ENCODE data around the gene PIK3R1. TPM values are rescaled to one million over a fixed set of nuclear protein-coding genes. Genes with fewer than 3 reads are reported as not detected.

The PIK3R1 gene
- total RNA-seq, 3 donors from 2014 or later: 21.1 to 23.6 (median 22.5) TPM

DNA sequence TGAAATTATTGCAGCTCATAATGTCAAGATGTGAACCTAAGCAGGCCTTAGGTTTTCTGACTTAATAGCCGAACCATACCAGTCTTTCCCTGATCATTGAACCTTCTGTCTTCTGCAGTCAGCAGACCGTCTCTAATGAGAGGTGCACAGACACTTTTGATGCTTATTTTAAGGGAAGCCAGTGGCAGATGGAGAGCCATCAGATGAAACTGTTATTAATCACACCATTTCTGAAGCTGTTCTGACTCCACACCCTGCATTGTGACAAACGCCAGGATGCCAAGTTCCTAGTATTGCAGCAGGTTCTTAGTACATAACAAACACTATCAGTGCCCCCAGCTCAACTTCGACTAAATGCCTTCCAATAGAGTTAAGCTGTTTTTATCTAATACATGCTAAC lies 43.0 kb downstream of the PIK3R1 start:
- ATAC-seq (no peak), DNase-seq (no peak)
- H3K9me3 Mint-ChIP-seq: no peaks in the 10 kb centered on the region
- no peaks in the 10 kb centered on the region for H3K27me3 Mint-ChIP-seq (ENCODE audit: low read depth)
- H3K4me1 Mint-ChIP-seq (ENCODE audit: low read depth): peaks cover 86% of the 10 kb centered on the region
- no peak overlapping the region for H3K4me3 Mint-ChIP-seq
- no peaks in the 10 kb centered on the region for H3K36me3 Mint-ChIP-seq (ENCODE audit: insufficient read depth)

DNA sequence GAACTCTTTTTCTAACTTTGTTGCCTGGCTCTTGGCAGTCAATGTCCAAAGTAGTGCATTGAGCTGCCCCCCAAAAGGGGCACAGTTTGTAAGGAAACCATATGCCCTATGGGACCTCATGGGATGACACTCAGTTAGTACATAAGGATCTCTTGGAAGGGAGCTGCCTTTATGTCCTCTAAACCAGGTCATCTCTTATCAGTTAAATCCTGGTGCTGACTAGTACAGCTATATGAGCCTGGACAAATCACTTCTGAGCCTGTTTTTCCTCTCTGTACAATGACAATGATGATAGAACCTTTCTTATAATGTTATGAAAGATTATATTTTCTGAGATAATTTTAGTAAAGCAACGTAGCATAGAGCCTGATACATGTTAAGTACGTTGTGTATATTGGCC lies 44.1 kb downstream of the PIK3R1 start:
- Mint-ChIP-seq H3K36me3 (ENCODE audit: insufficient read depth) (no peaks in the 10 kb centered on the region), H3K9me3 (no peaks in the 10 kb centered on the region), H3K4me1 (ENCODE audit: low read depth) (peaks cover 86% of the 10 kb centered on the region), H3K27me3 (ENCODE audit: low read depth) (no peaks in the 10 kb centered on the region), H3K4me3 (no peak overlapping the region)
- ATAC-seq (no peak), DNase-seq (no peak)

DNA sequence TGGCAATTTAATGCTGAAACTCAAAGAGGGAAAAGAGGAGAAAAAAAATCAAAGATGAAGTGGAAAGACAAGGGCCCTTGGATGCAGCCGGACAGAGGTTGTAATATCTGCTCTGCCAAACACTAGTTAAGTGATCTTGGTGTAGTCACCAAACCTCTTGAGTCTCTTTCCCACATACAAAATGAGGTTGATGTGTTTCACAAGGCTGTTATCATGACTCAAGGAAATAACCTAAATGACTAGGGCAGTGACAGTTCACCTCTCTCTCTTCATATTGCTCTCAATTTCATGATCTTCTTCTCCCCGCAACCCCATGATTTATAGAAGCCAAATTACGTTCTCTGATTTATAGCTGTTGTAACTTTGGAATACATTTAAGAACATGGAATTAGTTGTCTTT lies 44.9 kb downstream of the PIK3R1 start:
- DNase-seq (no peak), ATAC-seq (peak; percentile 65 to 78)
- Mint-ChIP-seq H3K4me3 (no peak overlapping the region), H3K36me3 (ENCODE audit: insufficient read depth) (no peaks in the 10 kb centered on the region), H3K27me3 (ENCODE audit: low read depth) (no peaks in the 10 kb centered on the region), H3K9me3 (no peaks in the 10 kb centered on the region), H3K4me1 (ENCODE audit: low read depth) (peaks cover 86% of the 10 kb centered on the region)

DNA sequence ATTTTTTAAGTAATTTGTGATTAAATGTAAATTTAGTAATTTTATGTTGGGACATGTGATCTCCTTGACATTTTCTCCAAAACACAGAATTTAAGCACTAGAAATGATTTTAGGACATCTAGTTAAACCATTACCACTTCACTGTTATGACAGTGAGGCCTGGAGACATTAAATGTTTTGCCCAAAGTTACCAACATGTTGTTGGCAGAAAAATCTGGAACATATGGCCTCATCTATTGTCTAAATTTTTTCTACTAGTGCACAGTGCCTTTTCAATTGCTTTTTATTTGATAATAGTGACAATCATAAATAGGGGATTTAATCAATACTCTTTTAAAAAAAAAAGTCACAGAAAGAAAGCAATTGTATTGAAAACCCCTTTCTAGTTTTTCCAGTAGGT lies 45.6 kb downstream of the PIK3R1 start:
- Mint-ChIP-seq H3K4me1 (ENCODE audit: low read depth) (peaks cover 87% of the 10 kb centered on the region), H3K36me3 (ENCODE audit: insufficient read depth) (no peaks in the 10 kb centered on the region), H3K27me3 (ENCODE audit: low read depth) (no peaks in the 10 kb centered on the region), H3K9me3 (no peaks in the 10 kb centered on the region), H3K4me3 (no peak overlapping the region)
- ATAC-seq (no peak), DNase-seq (no peak)

DNA sequence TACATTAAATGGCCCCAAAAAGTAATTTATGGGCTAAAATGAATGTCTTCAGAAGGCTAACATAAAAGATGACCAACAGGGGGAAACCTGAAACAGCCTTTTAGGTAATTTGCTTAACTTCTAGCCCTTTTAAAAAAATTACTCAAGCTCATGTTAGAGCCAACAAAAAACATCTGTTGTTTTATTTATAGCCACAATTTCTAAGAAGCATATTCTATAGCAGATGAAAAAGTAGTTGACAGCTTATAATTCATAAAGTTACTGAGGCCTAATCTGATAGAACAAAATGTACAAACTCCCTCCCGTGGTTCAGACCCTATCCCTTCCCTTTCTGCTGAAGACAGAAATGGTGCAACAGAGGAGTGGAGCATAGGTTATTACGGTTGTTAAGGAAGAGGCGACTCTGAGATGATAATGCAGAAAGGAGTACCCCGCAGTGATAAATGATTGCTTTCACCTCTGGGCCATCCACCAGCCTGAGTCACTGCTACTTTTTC lies 46.1 kb downstream of the PIK3R1 start:
- DNase-seq (no peak), ATAC-seq (no peak)
- no peaks in the 10 kb centered on the region for H3K36me3 Mint-ChIP-seq (ENCODE audit: insufficient read depth)
- H3K4me3 Mint-ChIP-seq: no peak overlapping the region
- no peaks in the 10 kb centered on the region for H3K27me3 Mint-ChIP-seq (ENCODE audit: low read depth)
- H3K9me3 Mint-ChIP-seq: no peaks in the 10 kb centered on the region
- peaks cover 87% of the 10 kb centered on the region for H3K4me1 Mint-ChIP-seq (ENCODE audit: low read depth)

DNA sequence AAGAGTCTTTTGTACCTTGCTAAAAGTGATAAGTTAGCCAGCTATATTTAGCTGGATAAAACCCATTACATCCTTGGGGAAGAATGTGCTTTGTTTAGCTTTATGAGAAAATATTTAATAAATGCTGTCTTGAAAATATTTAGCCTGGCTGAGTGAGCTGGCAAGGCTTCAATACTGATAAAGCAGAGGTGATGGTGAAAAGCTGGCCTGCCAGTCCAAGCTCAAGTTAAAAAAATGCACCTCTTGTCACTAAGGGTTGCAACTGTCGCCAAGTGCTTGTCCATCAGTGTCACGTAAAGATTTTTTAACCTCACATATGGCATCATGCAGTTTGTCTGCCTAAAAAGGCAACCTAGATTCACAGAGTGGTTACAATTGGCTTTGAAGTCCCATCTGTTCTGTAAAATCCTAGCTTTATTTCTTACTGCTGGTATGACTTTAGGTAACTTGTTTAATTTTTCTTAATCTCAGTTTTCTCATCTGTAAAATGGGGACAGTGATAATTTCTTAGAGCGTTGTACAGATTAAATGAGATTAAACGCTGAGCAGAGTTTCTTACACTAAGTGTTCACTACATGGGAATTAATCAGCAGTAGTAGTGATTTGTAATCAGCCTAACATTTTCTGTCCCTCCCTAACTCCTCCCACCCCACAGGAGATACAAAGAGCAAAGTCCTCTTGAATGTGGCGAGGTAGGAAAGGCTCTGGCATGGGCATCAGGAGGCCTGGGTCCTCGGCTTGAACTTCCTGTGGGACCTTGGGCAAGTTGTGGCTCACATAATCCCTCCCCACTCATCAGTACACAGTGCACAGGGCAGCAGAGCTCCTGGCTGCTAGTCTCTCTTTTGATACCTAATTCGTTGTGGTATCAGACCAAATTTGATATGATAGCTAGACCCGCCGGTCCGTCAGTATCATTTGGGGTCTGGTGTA lies 48.7 kb downstream of the PIK3R1 start:
- Mint-ChIP-seq H3K9me3 (no peaks in the 10 kb centered on the region), H3K4me3 (no peak overlapping the region), H3K27me3 (ENCODE audit: low read depth) (no peaks in the 10 kb centered on the region), H3K4me1 (ENCODE audit: low read depth) (peaks cover 85% of the 10 kb centered on the region), H3K36me3 (ENCODE audit: insufficient read depth) (no peaks in the 10 kb centered on the region)
- DNase-seq (no peak), ATAC-seq (no peak)

DNA sequence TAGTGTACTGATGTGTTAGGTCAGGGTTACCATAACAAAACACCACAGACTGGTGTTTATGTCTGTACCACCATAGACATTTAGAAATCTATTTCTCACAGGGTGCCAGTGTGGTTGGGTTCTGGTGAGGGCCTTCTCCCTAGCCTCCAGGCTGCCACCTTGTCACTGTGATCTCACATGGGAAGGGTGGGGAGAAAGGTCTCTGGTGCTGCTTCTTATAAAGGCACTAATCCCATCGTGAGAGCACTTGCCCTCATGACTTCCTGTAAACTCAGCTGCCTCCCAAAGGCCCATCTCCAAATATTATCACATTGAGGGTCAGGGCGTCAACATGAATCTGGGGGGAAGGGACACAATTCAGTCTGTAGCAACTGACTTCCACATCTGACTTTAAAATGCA lies 49.8 kb downstream of the PIK3R1 start:
- H3K27me3 Mint-ChIP-seq (ENCODE audit: low read depth): no peaks in the 10 kb centered on the region
- peak overlapping the region; percentile 46 for H3K4me3 Mint-ChIP-seq
- peaks cover 85% of the 10 kb centered on the region for H3K4me1 Mint-ChIP-seq (ENCODE audit: low read depth)
- no peak for DNase-seq
- ATAC-seq: peak in 1 of 2 donors; percentile 31
- H3K9me3 Mint-ChIP-seq: no peaks in the 10 kb centered on the region
- H3K36me3 Mint-ChIP-seq (ENCODE audit: insufficient read depth): no peaks in the 10 kb centered on the region

DNA sequence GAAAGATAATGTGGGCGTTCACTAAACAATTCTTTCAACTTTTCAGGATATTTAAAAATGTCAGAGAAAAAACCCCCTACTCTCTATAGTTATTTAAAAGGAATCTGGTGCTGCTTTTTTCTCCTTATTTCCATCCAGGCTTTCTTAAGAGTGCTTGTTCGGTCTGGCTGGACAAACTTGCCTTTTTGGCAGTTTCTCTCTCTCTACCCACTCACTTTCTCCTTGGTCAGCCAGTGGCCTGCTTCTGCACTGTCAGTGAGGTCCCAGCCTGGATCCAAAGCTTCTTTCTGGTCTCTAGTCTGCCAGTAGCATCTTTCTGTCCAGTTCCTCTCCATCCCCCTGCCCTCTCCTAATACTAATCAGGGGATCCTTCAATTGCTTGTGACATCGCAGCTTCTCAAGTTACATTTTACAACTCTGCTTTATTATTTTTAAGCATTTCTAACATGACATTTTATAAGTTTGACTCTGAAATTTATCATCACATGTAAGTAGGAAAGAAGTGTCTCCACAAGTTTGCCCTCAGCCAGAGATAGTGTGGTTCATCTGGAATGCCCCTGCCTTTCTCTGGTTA lies 50.4 kb downstream of the PIK3R1 start:
- Mint-ChIP-seq H3K36me3 (ENCODE audit: insufficient read depth) (no peaks in the 10 kb centered on the region), H3K9me3 (no peaks in the 10 kb centered on the region), H3K4me1 (ENCODE audit: low read depth) (peaks cover 84% of the 10 kb centered on the region), H3K27me3 (ENCODE audit: low read depth) (no peaks in the 10 kb centered on the region), H3K4me3 (peak overlapping the region; percentile 20)
- ATAC-seq (no peak), DNase-seq (no peak)

DNA sequence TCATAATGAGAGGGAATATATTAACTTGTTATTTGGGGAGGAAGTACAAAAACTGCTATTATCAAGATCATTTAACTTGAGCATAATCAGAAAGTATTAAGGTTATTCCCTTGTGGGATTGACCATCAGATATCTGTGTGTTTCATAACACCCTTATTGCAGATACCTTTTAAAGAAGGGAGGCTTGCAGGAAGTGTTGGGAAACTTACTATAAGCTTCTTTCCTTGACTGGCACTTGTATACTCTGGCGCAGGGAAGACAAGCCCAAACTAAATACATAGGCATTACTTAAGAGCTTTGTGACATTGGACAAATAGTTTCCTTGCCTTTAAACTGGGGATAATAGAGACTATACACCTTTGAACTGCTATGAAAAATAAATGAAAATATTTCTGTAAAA lies 50.9 kb downstream of the PIK3R1 start:
- no peak for DNase-seq
- ATAC-seq: no peak
- H3K4me1 Mint-ChIP-seq (ENCODE audit: low read depth): peaks cover 84% of the 10 kb centered on the region
- no peaks in the 10 kb centered on the region for H3K27me3 Mint-ChIP-seq (ENCODE audit: low read depth)
- H3K4me3 Mint-ChIP-seq: no peak overlapping the region
- H3K36me3 Mint-ChIP-seq (ENCODE audit: insufficient read depth): no peaks in the 10 kb centered on the region
- no peaks in the 10 kb centered on the region for H3K9me3 Mint-ChIP-seq

DNA sequence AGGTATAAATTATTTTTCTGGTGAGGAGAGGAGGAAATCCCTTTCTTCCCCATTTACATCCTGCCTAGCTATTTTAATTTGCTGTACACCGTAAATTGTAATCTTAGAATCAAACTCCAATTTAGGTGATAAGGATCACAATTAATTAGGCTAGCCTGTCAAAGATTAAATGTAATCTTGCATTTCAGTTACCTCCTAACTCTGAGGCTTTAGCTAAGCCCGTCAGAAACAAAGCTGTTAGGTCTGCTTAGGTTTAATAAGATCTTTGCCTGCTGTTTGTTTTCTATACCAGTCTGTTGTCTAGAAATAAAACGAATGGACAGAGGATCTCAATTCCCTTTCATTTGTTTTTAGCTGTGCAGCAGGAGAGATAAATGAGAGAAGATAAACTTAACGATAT lies 51.5 kb downstream of the PIK3R1 start:
- peaks cover 84% of the 10 kb centered on the region for H3K4me1 Mint-ChIP-seq (ENCODE audit: low read depth)
- ATAC-seq (no peak), DNase-seq (no peak)
- H3K4me3 Mint-ChIP-seq: no peak overlapping the region
- no peaks in the 10 kb centered on the region for H3K36me3 Mint-ChIP-seq (ENCODE audit: insufficient read depth)
- no peaks in the 10 kb centered on the region for H3K27me3 Mint-ChIP-seq (ENCODE audit: low read depth)
- no peaks in the 10 kb centered on the region for H3K9me3 Mint-ChIP-seq

DNA sequence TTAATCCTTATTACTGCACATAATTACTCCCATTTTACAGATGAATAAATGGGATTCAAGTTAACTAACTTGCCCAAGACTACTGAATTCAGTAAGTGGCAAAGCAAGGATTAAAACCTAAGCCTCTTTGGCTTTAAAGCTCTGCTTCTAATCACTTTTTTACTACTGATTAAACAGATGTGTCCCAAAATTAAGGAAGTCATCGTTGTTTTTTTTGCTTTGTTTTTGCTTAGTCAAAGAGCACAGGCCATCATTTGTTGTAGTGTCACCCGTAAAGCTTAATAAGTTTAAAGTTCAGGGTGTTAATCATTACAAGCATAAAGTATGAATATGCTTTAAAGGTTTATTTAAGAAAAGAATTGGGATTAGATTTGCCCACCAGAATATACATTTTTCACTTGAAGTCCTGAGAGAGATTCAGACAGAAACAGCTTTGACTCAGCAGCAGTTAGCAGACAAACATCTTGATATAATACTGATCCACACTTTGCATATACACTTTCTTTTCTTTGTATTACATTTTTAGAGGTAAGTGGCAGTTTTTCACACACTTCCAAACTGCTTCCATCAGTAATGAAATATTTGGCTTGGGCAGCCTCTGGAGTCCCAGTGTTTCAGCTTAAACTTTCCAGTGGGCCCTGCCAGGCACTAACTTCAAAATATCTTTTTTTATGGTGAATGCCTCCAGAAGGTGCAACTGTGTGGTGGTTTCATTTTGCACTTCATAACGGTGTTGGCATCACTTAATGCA lies 52.7 kb downstream of the PIK3R1 start:
- Mint-ChIP-seq H3K4me1 (ENCODE audit: low read depth) (peaks cover 87% of the 10 kb centered on the region), H3K36me3 (ENCODE audit: insufficient read depth) (peaks cover 1% of the 10 kb centered on the region), H3K4me3 (peak overlapping the region; percentile 5), H3K9me3 (no peaks in the 10 kb centered on the region), H3K27me3 (ENCODE audit: low read depth) (no peaks in the 10 kb centered on the region)
- DNase-seq: no peak
- peak; percentile 41 to 56 for ATAC-seq

DNA sequence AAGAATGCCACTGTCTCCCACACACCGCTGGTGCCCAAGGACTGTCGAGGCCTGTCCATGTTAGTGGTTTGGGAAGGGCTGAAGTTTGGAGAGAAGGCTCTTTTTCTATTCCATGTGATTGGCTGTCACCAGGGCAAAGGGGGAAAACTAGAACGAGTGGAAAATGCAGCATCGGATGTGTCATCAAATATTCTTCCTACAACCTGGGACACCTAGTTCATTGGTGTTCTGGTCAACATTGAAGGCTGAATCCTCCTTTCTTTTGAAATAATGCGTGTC lies 53.2 kb downstream of the PIK3R1 start:
- Mint-ChIP-seq H3K4me3 (peak overlapping the region; percentile 5), H3K36me3 (ENCODE audit: insufficient read depth) (peaks cover 3% of the 10 kb centered on the region), H3K9me3 (no peaks in the 10 kb centered on the region), H3K27me3 (ENCODE audit: low read depth) (no peaks in the 10 kb centered on the region), H3K4me1 (ENCODE audit: low read depth) (peaks cover 87% of the 10 kb centered on the region)
- no peak for ATAC-seq
- no peak for DNase-seq

DNA sequence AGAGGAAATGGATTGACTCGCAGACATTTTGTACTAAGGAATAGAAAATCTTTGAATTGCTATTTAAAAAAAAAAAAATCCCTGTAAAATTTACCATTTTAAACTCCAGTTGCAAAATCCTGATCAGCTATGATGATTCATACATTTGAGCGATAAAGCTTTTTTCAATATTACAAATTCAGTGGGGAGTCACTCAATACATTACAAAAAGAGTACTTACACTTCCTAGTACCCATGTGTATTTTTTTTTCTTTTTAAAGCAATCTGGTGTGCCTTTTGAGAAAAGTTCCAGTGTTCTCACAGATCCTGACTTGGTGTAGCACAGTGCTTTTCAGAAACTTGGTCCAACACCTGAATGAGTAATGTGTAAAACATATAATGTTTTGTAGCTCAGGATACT lies 54.3 kb downstream of the PIK3R1 start:
- Mint-ChIP-seq H3K36me3 (ENCODE audit: insufficient read depth) (peaks cover 12% of the 10 kb centered on the region), H3K9me3 (no peaks in the 10 kb centered on the region), H3K4me1 (ENCODE audit: low read depth) (peaks cover 87% of the 10 kb centered on the region), H3K4me3 (no peak overlapping the region), H3K27me3 (ENCODE audit: low read depth) (no peaks in the 10 kb centered on the region)
- DNase-seq (no peak), ATAC-seq (peak in 1 of 2 donors; percentile 36)

DNA sequence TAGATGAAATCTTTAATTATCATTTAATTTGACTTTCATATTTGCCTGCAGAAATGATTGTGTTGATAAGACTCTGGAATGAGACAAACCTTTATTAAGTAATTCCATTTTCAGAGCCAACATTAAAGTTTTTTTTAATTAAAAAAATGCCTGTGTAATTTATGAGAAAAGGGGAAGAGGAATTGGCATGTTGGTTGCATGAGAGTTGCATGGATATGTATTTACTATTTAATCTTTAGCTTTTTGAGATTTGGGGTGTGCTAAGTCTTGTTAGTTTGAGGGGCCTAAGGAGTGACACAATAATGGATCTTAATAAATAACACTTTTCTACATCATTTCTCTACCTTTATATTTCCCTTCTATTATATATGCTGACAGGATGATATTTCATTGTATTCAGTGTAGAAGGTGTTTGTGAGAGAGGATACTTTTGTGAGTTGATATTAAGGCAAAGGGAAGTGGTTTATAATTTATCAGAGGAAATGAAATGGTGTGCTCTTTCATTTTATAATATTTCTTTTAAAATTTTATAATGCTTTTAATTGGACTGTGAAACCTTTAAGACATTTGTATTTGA lies 54.9 kb downstream of the PIK3R1 start:
- ATAC-seq (no peak), DNase-seq (no peak)
- Mint-ChIP-seq H3K9me3 (no peaks in the 10 kb centered on the region), H3K4me1 (ENCODE audit: low read depth) (peaks cover 87% of the 10 kb centered on the region), H3K4me3 (peak overlapping the region; percentile 1), H3K36me3 (ENCODE audit: insufficient read depth) (peaks cover 18% of the 10 kb centered on the region), H3K27me3 (ENCODE audit: low read depth) (no peaks in the 10 kb centered on the region)
